Measurements from ENCODE around the gene CACHD1. TPM values are rescaled to one million over a fixed set of nuclear protein-coding genes. Genes with fewer than 3 reads are reported as not detected.

The CACHD1 gene
- total and polyA plus RNA-seq, 2 of the 8 experiments (the other 6 are each of a cell fraction or from before 2014, with no cell fraction given): 22.2 to 42.5 TPM

DNA sequence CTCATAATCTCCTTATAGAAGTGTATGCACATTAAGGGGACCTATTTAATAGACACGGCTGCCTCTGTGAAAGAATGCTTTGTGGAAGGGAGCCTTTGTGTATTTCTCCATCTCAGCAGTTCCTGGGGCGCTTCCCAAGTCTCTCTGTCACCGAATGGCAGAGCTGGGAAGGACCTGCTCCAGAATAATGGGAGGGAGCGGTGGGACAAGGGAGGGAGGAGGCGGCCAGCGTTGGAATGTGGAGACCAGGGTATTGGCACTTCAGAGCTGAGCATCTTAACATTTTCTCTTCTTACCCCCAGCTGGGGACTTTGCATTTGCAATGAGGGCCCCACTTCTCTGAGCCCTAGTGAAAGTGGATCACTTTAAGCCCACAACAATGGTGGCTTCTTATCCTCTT, 23.9 kb downstream of the CACHD1 start:
- Histone ChIP-seq H2AFZ (ENCODE audit: low read length) (no peak overlapping the region), H3K23ac (ENCODE audit: insufficient read length) (no peak overlapping the region), H3K9me3 (ENCODE audit: insufficient read depth in 2 of 2, low read depth in 1 of 2, low read length in 1 of 2) (no peaks in the 10 kb centered on the region), H3K4me3 (ENCODE audit: extremely low read depth in 1 of 4, insufficient read depth in 2 of 4, low read depth in 3 of 4, low read length in 4 of 4) (peak overlapping the region in 3 of 4 experiments; percentile 4 to 43 (median 19); a peak in 4 of 8 replicates), H2BK20ac (ENCODE audit: low read length) (no peak overlapping the region), H4K5ac (ENCODE audit: insufficient read length, low read depth, low read length) (no peak overlapping the region), H3K27ac (ENCODE audit: low read depth, low read length) (no peak overlapping the region; the same call in 1 of the 2 replicates), H3K36me3 (ENCODE audit: control insufficient read depth in 2 of 4, insufficient read depth in 4 of 4, low read length in 3 of 4) (peaks cover 0 to 3% (median 0%) of the 10 kb centered on the region in 4 experiments; a peak in 1 of 8 replicates), H3K79me1 (ENCODE audit: low read depth, low read length) (peaks cover 3% of the 10 kb centered on the region; the same call in 1 of the 2 replicates), H2BK120ac (replicated peaks; ENCODE audit: low read depth, low read length) (no peak overlapping the region), H3K23me2 (ENCODE audit: low read depth, low read length) (peaks cover 2% of the 10 kb centered on the region; the same call in 1 of the 2 replicates), H3K14ac (ENCODE audit: insufficient read length) (no peak overlapping the region), H3K18ac (ENCODE audit: extremely low read depth, low read length) (peak overlapping the region; percentile 84; the same call in 1 of the 2 replicates), H4K20me1 (replicated peaks in 1 of 2; ENCODE audit: control insufficient read depth in 1 of 2, insufficient read depth in 2 of 2, low read length in 2 of 2) (peaks cover 0 to 1% of the 10 kb centered on the region in 2 experiments), H3K4me1 (replicated peaks in 1 of 4; ENCODE audit: control insufficient read depth in 3 of 4, insufficient read depth in 4 of 4, low read length in 3 of 4) (peaks cover 16 to 52% (median 32%) of the 10 kb centered on the region in 4 experiments), H3K56ac (replicated peaks; ENCODE audit: insufficient read length, low read depth, low read length) (no peak overlapping the region), H3K4me2 (ENCODE audit: insufficient read depth in 1 of 2, low read depth in 2 of 2, low read length in 2 of 2) (peak overlapping the region; percentile 43 to 64), H2BK12ac (ENCODE audit: low read depth, low read length) (peak overlapping the region; percentile 51; the same call in 1 of the 2 replicates), H3K4ac (replicated peaks; ENCODE audit: insufficient read length, low read depth, low read length) (no peak overlapping the region), H2BK5ac (ENCODE audit: low read depth, low read length) (peak overlapping the region; percentile 82), H2BK15ac (ENCODE audit: low read length) (no peak overlapping the region), H4K91ac (replicated peaks; ENCODE audit: insufficient read length, low read length) (no peak overlapping the region), H2AK5ac (ENCODE audit: low read depth, low read length) (peak overlapping the region; percentile 75; the same call in 1 of the 2 replicates), H4K8ac (ENCODE audit: extremely low read depth, insufficient read depth, low read length) (no peak overlapping the region), H3K79me2 (ENCODE audit: control insufficient read depth in 1 of 2, insufficient read depth in 2 of 2, low read length in 2 of 2) (peaks cover 14 to 74% of the 10 kb centered on the region in 2 experiments), H3K9ac (replicated peaks in 1 of 4; ENCODE audit: extremely low read depth in 1 of 4, low read depth in 3 of 4, low read length in 3 of 4) (no peak overlapping the region), H3K27me3 (replicated peaks in 1 of 4; ENCODE audit: control insufficient read depth in 3 of 4, extremely low read depth in 1 of 4, insufficient read depth in 3 of 4, low read length in 3 of 4) (no peaks in the 10 kb centered on the region)
- 3% methylated on average over 6 of the region's 6 CpGs; no CpG with 5 or more reads in 1 of the 2 experiments for WGBS, 2 experiments (ENCODE audit: extremely low coverage in 1 of 2, insufficient coverage in 1 of 2, insufficient read length in 1 of 2, insufficient replicate concordance in 2 of 2, low coverage in 1 of 2, low lambda C conversion rate in 2 of 2, missing lambda C conversion rate in 1 of 2)
- peak; percentile 97 for FAIRE-seq
- POLR2A ChIA-PET (ENCODE audit: partially characterized antibody): interaction anchor here (1.4 to 3.1 kb wide), 3 partner anchors 15 to 23 kb away, joined by 3 to 14 read pairs (median 10); no protein-coding TSS in a partner anchor
- CTCF ChIA-PET (ENCODE audit: partially characterized antibody): interaction anchor here (0.9 to 3.3 kb wide), 7 partner anchors 13 to 85 kb away, joined by 3 to 14 read pairs (median 3); no protein-coding TSS in a partner anchor
- DNase-seq (ENCODE audit: low read depth in 1 of 2, low spot score in 2 of 2): peak; percentile 74 to 77
- TF ChIP-seq JUN (IDR thresholded peaks at IDR 0.05; ENCODE audit: low read depth, low read length) (no peak), EP300 (IDR thresholded peaks at IDR 0.05; ENCODE audit: borderline replicate concordance in 1 of 2, low read depth in 2 of 2, low read length in 2 of 2) (peak in 1 of 2 experiments; percentile 67; a peak in 1 of 3 replicates), ASH2L (IDR thresholded peaks at IDR 0.05; ENCODE audit: low read length) (no peak), TEAD4 (IDR thresholded peaks at IDR 0.05; ENCODE audit: low read depth, low read length) (peak; percentile 97), SP1 (IDR thresholded peaks at IDR 0.05; ENCODE audit: low read depth, low read length) (peak; percentile 30; the same call in 1 of the 2 replicates), CEBPB (IDR thresholded peaks at IDR 0.05; ENCODE audit: low read depth, low read length) (no peak), RNF2 (IDR thresholded peaks at IDR 0.05; ENCODE audit: borderline replicate concordance, low read depth, low read length, missing control alignments, poor library complexity, severe bottlenecking) (no peak), HDAC2 (IDR thresholded peaks at IDR 0.05; ENCODE audit: borderline replicate concordance in 1 of 2, low read depth in 2 of 2, low read length in 2 of 2) (peak; percentile 85 to 90; a peak in 3 of 4 replicates), CHD2 (IDR thresholded peaks at IDR 0.05; ENCODE audit: low read length) (no peak)
- TF ChIP-seq, protein P1, sequence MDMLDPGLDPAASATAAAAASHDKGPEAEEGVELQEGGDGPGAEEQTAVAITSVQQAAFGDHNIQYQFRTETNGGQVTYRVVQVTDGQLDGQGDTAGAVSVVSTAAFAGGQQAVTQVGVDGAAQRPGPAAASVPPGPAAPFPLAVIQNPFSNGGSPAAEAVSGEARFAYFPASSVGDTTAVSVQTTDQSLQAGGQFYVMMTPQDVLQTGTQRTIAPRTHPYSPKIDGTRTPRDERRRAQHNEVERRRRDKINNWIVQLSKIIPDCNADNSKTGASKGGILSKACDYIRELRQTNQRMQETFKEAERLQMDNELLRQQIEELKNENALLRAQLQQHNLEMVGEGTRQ (IDR thresholded peaks at IDR 0.05; ENCODE audit: low read length): no peak

Data from H1 (cell line).